GM12874 (cell line): Measurements from ENCODE around the gene SIDT1.

Experiments used
- CTCF ChIP-seq: IDR thresholded peaks from 2 replicates; pipeline ENCODE4 v1.5.1; 2011; ENCODE audit warnings: low read depth, mild to moderate bottlenecking, control low read depth, low read length, moderate library complexity; ENCODE audit not compliant: insufficient read depth

Gene SIDT1

GRCh38 chr3:113531826-113532697 is at the start of gene SIDT1:
TSS of gene SIDT1 (plus strand) at chr3:113532555. CDS start at chr3:113533022, 467 bp downstream.
- no peak for TF ChIP-seq CTCF

- no peak for TF ChIP-seq CTCF
These were observed 47.2 kb upstream of the SIDT1 start for GRCh38 chr3:113485161-113485609.

- TF ChIP-seq CTCF, result peak; percentile 32; the same call in 1 of the 2 replicates
These were observed 37.3 kb upstream of the SIDT1 start for GRCh38 chr3:113495035-113495434.

- TF ChIP-seq CTCF, result no peak
These were observed 35.4 kb upstream of the SIDT1 start for GRCh38 chr3:113496924-113497323.

GRCh38 chr3:113498221-113499005 is 33.9 kb upstream of the SIDT1 start:
- TF ChIP-seq CTCF, result no peak

- no peak for TF ChIP-seq CTCF
These were observed 33.3 kb upstream of the SIDT1 start for GRCh38 chr3:113499081-113499480.

GRCh38 chr3:113501597-113501996 is 30.8 kb upstream of the SIDT1 start:
- no peak for TF ChIP-seq CTCF
